Caco-2 (cell line): ENCODE data around the gene SEPTIN10. TPM values are rescaled to one million over a fixed set of nuclear protein-coding genes. Genes with fewer than 3 reads are reported as not detected.

Experiments used
- BruUV-seq: library from RNA; stranded (reverse); fragments of 400-500 nt; replicated peaks from 2 replicates; lab custom pipeline; 2021; lab: Mats Ljungman, UMichigan
- CTCF ChIA-PET: fragments of 300-600 bp; sonication (Branson Sonifier 250); formaldehyde crosslinking; loops from one replicate; lab custom pipeline; 2022; ENCODE audit warnings: antibody characterized with exemption; lab: Charles Lee
- POLR2A ChIA-PET: fragments of 300-600 bp; sonication (Branson Sonifier 250); formaldehyde crosslinking; loops from one replicate; lab custom pipeline; 2022; ENCODE audit warnings: antibody characterized with exemption; lab: Charles Lee
- DNase-seq, 2 experiments: peaks; one replicate each; pipeline versions ENCODE4 v3.0.0 to v3.0.0-alpha.2; 2020 to 2022
- H3K27me3 ChIP-seq: replicated peaks from 2 replicates; pipeline ENCODE4 v1.6.0; 2011; ENCODE audit warnings: low read length; ENCODE audit not compliant: control insufficient read depth, insufficient read depth
- H3K36me3 ChIP-seq: 2 replicates; pipeline ENCODE4 v1.5.1; 2011; ENCODE audit warnings: low read length; ENCODE audit not compliant: control insufficient read depth, insufficient read depth
- H3K4me1 ChIP-seq: fragments of 250-450 bp; sonication (Bioruptor Pico); 2 replicates; pipeline ENCODE4 v1.5.1; 2020; ENCODE audit warnings: mild to moderate bottlenecking
- H3K4me3 ChIP-seq: 2 replicates; pipeline ENCODE4 v1.5.1; 2011; ENCODE audit warnings: low read depth, mild to moderate bottlenecking, control low read depth, low read length
- H3K9me3 ChIP-seq: fragments of 250-450 bp; sonication (Bioruptor Pico); 2 replicates; pipeline ENCODE4 v1.5.1; 2020; ENCODE audit warnings: mild to moderate bottlenecking, moderate library complexity
- H3K27ac Mint-ChIP-seq: one replicate; pipeline ENCODE4 v1.8.0; 2022; ENCODE audit warnings: mixed read lengths; ENCODE audit not compliant: unreplicated experiment
- H3K27me3 Mint-ChIP-seq: one replicate; pipeline ENCODE4 v1.8.0; 2022; ENCODE audit warnings: mixed read lengths; ENCODE audit not compliant: insufficient read depth, unreplicated experiment
- H3K36me3 Mint-ChIP-seq: one replicate; pipeline ENCODE4 v1.8.0; 2022; ENCODE audit warnings: mild to moderate bottlenecking, mixed read lengths; ENCODE audit not compliant: insufficient read depth, unreplicated experiment
- H3K4me1 Mint-ChIP-seq: one replicate; pipeline ENCODE4 v1.8.0; 2022; ENCODE audit warnings: low read depth, mixed read lengths; ENCODE audit not compliant: unreplicated experiment
- H3K4me3 Mint-ChIP-seq: one replicate; pipeline ENCODE4 v1.8.0; 2022; ENCODE audit warnings: mild to moderate bottlenecking, moderate library complexity, mixed read lengths; ENCODE audit not compliant: unreplicated experiment
- H3K9me3 Mint-ChIP-seq: one replicate; pipeline ENCODE4 v1.8.0; 2022; ENCODE audit warnings: mixed read lengths; ENCODE audit not compliant: unreplicated experiment
- intact Hi-C: fragments of 100-400 bp; cut with micrococcal nuclease; formaldehyde crosslinking; loops from one replicate; pipeline ENCODE4 v1.10.0; 2022; ENCODE audit not compliant: unreplicated experiment
- total RNA-seq: library from RNA; stranded (reverse); gene quantifications from 2 replicates; pipeline ENCODE4 v1.2.3, GENCODE V29; 2022
- TF ChIP-seq, protein P1 (sequence below), 2 experiments: fragments of 200-600 bp in 1 of 2; IDR thresholded peaks; 1 replicate in 1 of 2; 2 replicates in 1 of 2; pipeline versions ENCODE4 v1.5.1 to v1.8.0; 2011 to 2022; ENCODE audit warnings: antibody characterized with exemption in 1 of 2, control low read depth in 1 of 2, inconsistent platforms in 1 of 2, low read depth in 1 of 2, low read length in 1 of 2, mild to moderate bottlenecking in 1 of 2, moderate library complexity in 1 of 2; ENCODE audit not compliant: insufficient read depth in 1 of 2, severe bottlenecking in 1 of 2, unreplicated experiment in 1 of 2

SEPTIN10 gene
- total RNA-seq, 1 experiment from 2014 or later, result 83.7 TPM

DNA sequence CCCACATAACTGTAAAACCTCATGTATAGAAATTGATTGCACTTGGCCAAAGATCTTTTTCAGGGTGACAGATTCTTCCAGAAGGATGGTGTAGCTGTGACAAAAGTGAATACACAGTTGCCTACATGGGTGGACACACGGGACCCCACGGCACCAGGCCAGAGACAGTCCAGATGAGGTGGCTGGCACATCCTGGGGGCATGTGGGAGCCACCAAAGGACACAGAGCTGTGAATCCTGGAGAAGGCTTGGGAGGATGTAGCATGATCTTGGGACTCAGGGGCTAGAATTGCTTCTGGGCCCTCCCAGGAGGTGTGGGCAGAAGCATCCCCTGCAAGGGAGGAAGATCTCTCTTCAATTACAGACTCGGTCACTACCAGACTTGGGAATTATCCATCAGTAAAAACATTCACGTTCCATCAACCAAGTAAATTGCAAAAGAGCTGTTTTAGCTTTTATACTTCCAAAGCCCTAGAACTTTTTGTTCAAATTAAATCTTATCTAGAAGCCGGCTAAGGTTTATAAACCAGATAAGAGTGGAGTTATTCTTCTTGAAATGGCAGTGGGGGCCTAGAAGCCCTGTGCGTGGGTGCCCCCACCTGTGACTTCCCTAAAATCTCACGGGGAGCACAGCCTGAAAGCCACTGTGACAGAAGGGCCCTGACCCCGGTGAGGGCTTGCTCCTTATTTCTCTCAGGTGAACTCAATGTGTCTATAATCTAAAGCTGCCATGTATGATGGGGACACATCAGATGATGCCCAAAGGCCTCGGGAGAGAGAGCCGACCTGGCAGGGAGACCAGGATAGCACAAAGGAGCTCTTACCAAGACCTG is 81.7 kb downstream of the SEPTIN10 start:
- peaks cover 2% of the 10 kb centered on the region; the same call in 1 of the 2 replicates for H3K9me3 ChIP-seq
- Mint-ChIP-seq H3K4me1 (peaks cover 23% of the 10 kb centered on the region), H3K4me3 (no peak overlapping the region), H3K27me3 (no peaks in the 10 kb centered on the region), H3K36me3 (no peaks in the 10 kb centered on the region), H3K9me3 (peaks cover 5% of the 10 kb centered on the region), H3K27ac (no peak overlapping the region)
- H3K36me3 ChIP-seq, result no peaks in the 10 kb centered on the region
- ChIA-PET CTCF (interaction anchor here (0.9 kb wide), 1 partner anchor 22 kb away, joined by 3 read pairs; no protein-coding TSS in a partner anchor), POLR2A (no interaction called here)
- H3K4me1 ChIP-seq, result peaks cover 35% of the 10 kb centered on the region
- H3K27me3 ChIP-seq, result no peaks in the 10 kb centered on the region
- no peak for DNase-seq
- H3K4me3 ChIP-seq, result no peak overlapping the region
- TF ChIP-seq, protein P1, sequence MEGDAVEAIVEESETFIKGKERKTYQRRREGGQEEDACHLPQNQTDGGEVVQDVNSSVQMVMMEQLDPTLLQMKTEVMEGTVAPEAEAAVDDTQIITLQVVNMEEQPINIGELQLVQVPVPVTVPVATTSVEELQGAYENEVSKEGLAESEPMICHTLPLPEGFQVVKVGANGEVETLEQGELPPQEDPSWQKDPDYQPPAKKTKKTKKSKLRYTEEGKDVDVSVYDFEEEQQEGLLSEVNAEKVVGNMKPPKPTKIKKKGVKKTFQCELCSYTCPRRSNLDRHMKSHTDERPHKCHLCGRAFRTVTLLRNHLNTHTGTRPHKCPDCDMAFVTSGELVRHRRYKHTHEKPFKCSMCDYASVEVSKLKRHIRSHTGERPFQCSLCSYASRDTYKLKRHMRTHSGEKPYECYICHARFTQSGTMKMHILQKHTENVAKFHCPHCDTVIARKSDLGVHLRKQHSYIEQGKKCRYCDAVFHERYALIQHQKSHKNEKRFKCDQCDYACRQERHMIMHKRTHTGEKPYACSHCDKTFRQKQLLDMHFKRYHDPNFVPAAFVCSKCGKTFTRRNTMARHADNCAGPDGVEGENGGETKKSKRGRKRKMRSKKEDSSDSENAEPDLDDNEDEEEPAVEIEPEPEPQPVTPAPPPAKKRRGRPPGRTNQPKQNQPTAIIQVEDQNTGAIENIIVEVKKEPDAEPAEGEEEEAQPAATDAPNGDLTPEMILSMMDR (IDR thresholded peaks at IDR 0.05; ENCODE audit: insufficient read depth in 1 of 2, low read depth in 1 of 2, low read length in 1 of 2, severe bottlenecking in 1 of 2, unreplicated experiment in 1 of 2), result no peak
- BruUV-seq, result no TSS peak
- intact Hi-C loops, result no loop called here

DNA sequence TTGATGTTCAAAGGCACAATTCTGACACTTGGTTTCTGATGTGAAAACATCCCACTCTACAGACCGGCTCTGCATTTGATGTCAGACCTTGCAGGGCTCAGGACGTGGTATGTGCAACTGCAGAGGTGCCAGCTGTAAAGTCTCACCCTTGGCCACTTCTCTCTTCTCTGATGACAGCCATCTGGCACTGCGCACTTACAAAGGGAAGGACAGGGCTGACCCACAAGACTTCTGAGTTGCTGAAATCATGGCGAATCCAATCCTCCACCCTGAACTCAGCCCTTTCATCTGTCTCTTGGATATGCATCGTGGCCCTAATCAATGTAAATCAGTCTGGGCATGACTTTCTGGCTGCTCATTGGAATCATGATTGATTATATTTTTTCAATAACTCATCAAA is 82.5 kb downstream of the SEPTIN10 start:
- peaks cover 35% of the 10 kb centered on the region for H3K4me1 ChIP-seq
- H3K27me3 ChIP-seq, result no peaks in the 10 kb centered on the region
- 0 out of 2 replicates have a peak, but pooled peaks cover 2% of the 10 kb centered on the region for H3K9me3 ChIP-seq
- Mint-ChIP-seq H3K4me1 (peaks cover 23% of the 10 kb centered on the region), H3K27ac (no peak overlapping the region), H3K9me3 (no peaks in the 10 kb centered on the region), H3K36me3 (no peaks in the 10 kb centered on the region), H3K4me3 (no peak overlapping the region), H3K27me3 (no peaks in the 10 kb centered on the region)
- H3K4me3 ChIP-seq, result no peak overlapping the region
- no peaks in the 10 kb centered on the region for H3K36me3 ChIP-seq
- no TSS peak for BruUV-seq
- TF ChIP-seq, protein P1 (IDR thresholded peaks at IDR 0.05; ENCODE audit: insufficient read depth in 1 of 2, low read depth in 1 of 2, low read length in 1 of 2, severe bottlenecking in 1 of 2, unreplicated experiment in 1 of 2), result no peak
- intact Hi-C loops, result no loop called here
- POLR2A ChIA-PET, result no interaction called here
- DNase-seq, result no peak
- CTCF ChIA-PET, result interaction anchor here (1.2 kb wide), 1 partner anchor 21 kb away, joined by 3 read pairs; no protein-coding TSS in a partner anchor

DNA sequence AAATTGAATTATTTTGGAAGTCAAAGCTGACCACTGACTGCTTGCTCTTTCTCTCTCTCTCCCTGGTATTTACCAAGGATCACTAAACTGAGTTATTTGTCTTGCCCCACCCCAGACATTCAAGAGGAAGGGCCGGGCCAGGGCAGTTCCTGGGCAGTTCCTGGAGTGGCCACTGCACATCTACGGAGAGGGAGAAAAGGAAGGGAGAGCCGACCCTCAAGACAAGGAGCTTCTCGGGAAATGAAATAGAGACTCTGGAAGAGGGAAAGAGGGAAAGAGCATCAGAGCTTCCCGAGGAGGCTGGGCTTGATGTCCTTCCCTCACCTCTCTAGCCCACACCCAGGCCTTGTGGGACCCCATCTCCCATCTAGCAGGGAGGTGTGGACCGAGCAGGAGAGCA is 83.1 kb downstream of the SEPTIN10 start:
- intact Hi-C loops, result no loop called here
- no peaks in the 10 kb centered on the region for H3K36me3 ChIP-seq
- no TSS peak for BruUV-seq
- 0 out of 2 replicates have a peak, but pooled peaks cover 2% of the 10 kb centered on the region for H3K9me3 ChIP-seq
- H3K4me3 ChIP-seq, result no peak overlapping the region
- TF ChIP-seq, protein P1 (IDR thresholded peaks at IDR 0.05; ENCODE audit: insufficient read depth in 1 of 2, low read depth in 1 of 2, low read length in 1 of 2, severe bottlenecking in 1 of 2, unreplicated experiment in 1 of 2), result peak in 1 of 2 experiments; percentile 34
- H3K4me1 ChIP-seq, result peaks cover 33% of the 10 kb centered on the region
- H3K4me3 Mint-ChIP-seq, result no peak overlapping the region
- ChIA-PET CTCF (interaction anchor here (1.2 kb wide), 1 partner anchor 21 kb away, joined by 3 read pairs; no protein-coding TSS in a partner anchor), POLR2A (no interaction called here)
- DNase-seq, result peak in 1 of 2 experiments; percentile 55
- no peaks in the 10 kb centered on the region for H3K36me3 Mint-ChIP-seq
- H3K9me3 Mint-ChIP-seq, result no peaks in the 10 kb centered on the region
- peaks cover 22% of the 10 kb centered on the region for H3K4me1 Mint-ChIP-seq
- no peak overlapping the region for H3K27ac Mint-ChIP-seq
- no peaks in the 10 kb centered on the region for H3K27me3 Mint-ChIP-seq
- no peaks in the 10 kb centered on the region for H3K27me3 ChIP-seq
